ENCODE data around the gene CISH. TPM values are rescaled to one million over a fixed set of nuclear protein-coding genes. Genes with fewer than 3 reads are reported as not detected.

CISH gene
- 3.3 TPM for total RNA-seq

GRCh38 chr3:50611464-50612233 lies at the start of gene CISH:
Gene CISH (minus strand): TSS chr3:50611774. CDS start chr3:50611650, 124 bp downstream.

GRCh38 chr3:50617096-50617791 lies 5.7 kb upstream of the CISH start, which contains the start of gene MAPKAPK3:
Gene MAPKAPK3 (plus strand): TSS chr3:50617151. CDS start chr3:50617566, 415 bp downstream.

GRCh38 chr3:50568947-50569749 lies 42.4 kb downstream of the CISH start, which contains the start of gene HEMK1:
Gene HEMK1 (plus strand): TSS chr3:50569522. CDS start chr3:50571105, 1,583 bp downstream.

GRCh38 chr3:50567386-50568167 lies 44.0 kb downstream of the CISH start, which contains the start of gene C3orf18:
Gene C3orf18 (minus strand): TSS chr3:50567747. CDS start chr3:50565699, 2,048 bp downstream.

Other genes starting within 250 kb of the CISH start
- 17.4 TPM for gene CACNA2D2, start 108.1 kb downstream of the CISH start, total RNA-seq
- gene C3orf18, start 44.0 kb downstream of the CISH start, total RNA-seq = 22.7 TPM
- 25.3 TPM for gene HEMK1, start 42.3 kb downstream of the CISH start, total RNA-seq
- 22.9 TPM for gene MAPKAPK3, start 5.4 kb upstream of the CISH start, total RNA-seq
- 13.9 TPM for gene DOCK3, start 63.2 kb upstream of the CISH start, total RNA-seq

Measured in camera-type eye (tissue), 1 donor.